ENCODE measurements around the gene EDARADD.

The EDARADD gene

GRCh38 chr1:236516929-236517704, 123.0 kb downstream of the EDARADD start:
- DNase-seq (ENCODE audit: low spot score): peak; percentile 64

GRCh38 chr1:236518322-236518721, 124.2 kb downstream of the EDARADD start:
- no peak for DNase-seq (ENCODE audit: low spot score)

DNA sequence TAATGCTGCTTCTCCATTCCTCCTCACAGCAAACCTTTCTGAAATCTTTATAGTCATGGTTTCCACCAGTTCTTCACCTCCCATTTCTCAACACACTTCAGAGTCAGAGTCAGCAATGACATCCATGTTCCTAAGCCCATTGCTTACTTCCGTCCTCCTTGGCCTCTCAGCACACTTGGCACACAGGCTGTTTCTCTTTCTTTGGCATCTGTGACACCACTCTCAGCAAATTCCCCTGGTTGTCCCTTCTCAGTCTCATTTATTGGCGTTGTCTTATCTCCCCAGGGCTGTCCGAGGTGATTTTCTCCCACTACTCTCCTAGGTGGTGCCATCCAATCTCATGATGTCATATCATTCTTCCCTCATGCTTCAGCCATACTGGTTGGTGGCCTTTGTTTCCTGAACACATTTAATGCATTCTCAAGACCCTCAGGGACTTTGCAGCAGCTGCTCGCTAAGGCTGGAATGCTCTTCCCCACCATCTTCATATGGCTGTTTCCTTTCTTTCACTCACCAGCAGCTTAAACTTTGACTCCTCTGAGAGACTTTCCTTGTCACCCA, 126.4 kb downstream of the EDARADD start:
- DNase-seq (ENCODE audit: low spot score): no peak

- DNase-seq (ENCODE audit: low spot score): peak; percentile 13
These were observed 129.0 kb downstream of the EDARADD start for GRCh38 chr1:236522937-236523703.

DNA sequence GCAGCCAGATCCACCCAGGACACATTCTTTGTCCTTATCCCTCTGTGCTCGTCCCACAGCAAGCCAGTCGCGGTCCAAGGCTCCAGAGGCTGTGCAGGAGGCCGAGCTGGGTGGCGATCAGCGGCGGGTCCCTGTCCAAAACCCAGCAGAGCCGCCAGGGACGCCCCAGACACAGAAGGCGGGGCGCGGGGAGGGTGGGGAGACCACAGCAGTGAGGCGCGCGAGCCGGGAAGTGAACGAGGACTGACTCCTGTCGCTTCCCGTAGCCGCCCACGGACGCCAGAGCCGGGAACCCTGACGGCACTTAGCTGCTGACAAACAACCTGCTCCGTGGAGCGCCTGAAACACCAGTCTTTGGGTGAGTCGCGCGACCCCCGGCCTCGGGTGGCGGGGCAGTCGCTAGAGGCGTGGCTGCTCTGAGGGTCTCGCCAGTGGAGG, 129.6 kb downstream of the EDARADD start, which contains the start of gene LGALS8:
Gene LGALS8, plus strand, starts transcription at position 279 of the 438 bp plus-strand sequence. CDS start 2,089 bp downstream, outside the sequence.
- peak; percentile 91 for DNase-seq (ENCODE audit: low spot score)

DNA sequence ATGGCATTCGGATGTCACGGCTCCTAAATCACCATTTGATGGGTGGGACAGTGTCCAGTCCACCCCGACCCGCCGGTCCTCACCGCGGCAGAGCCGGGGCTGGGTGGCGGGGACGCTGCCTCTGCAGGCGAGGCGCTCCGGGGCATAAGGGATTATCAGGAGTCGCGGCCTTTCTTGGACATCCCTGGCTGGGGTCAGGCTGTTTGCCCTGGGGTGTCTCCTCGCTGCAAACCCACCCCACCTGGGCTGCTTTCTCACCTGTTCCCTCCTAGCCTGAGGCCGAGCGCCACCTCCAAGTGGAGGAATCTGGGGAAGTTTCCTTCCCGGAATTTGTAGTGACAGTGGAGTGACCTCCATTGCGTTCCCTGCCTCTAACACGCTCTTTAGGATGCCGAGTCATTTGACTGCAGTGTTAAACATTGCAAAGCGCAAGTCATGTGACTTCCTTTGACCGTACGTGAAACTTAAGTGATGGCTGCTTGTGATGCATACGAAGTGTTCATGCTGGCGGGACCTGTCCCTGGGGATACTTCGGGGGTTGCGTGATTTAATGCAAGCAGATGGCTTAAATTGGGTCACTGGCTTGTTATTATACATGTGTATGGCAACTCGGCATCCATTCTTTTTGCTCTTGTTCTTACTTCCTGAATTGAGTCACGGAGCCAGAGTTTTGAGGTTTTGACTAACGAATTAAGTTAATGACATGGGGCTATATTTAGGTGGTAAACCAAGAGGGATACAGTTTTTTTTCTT, 130.2 kb downstream of the EDARADD start:
- peak; percentile 78 for DNase-seq (ENCODE audit: low spot score)

GRCh38 chr1:236524895-236525184, 130.8 kb downstream of the EDARADD start:
- no peak for DNase-seq (ENCODE audit: low spot score)

- DNase-seq (ENCODE audit: low spot score): no peak
These were observed 132.0 kb downstream of the EDARADD start for GRCh38 chr1:236526079-236526478.

DNA sequence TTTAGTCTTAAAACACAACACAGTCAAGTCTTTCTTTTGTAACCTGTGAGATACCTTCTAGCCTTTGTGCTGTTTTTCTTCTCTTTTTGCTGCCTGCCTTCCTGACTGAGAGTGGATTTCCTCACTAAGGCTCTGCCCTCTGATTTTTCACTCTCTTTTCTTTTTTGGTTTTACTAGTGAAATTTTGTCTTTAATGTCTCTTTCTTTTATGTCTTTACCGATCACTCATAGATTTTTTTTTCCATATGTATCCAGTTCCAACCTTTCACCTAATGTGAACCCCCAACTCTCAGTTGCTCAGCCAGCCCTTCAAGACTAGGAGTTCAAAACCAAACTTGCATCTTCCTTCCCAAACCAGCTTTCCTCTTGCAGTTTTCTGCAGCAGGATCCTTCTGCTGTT, 136.2 kb downstream of the EDARADD start:
- DNase-seq (ENCODE audit: low spot score): no peak

DNA sequence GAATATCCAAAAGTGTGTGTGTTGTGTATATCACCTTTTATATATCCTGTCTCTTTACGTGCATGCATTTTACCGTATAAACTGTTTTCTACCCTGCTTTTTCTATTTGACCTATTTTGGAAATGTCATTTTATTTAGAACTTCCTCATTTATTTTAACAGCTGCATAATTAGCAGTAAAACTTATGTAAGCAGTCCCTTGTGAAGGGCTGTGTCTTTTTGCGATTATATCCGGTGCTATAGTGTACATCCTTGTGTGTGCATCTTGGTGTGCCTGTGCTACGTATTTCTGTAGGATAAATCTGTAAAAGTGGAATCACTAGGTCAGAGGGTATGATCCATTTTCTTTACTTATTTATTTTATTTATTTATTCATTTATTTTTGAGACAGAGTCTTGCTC, 136.9 kb downstream of the EDARADD start:
- DNase-seq (ENCODE audit: low spot score): no peak

DNA sequence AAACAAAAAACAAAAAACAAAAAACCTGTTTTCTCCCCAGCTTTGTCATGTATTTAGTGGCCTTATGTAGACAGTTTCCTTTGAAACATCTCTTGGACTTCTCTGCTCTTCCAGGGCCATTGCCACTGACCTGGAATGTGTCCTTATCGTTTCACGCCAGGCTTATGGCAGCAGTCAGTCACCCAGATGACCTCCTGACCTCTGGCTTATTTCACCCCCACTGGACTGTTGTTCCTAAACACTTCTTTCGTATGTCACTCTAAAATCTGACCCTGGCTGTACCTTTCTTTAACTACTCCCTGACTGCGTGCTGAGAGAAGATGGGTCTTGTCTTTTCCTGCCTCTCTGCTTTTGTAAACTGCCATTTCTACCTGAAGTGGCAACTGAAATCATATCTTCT, 138.8 kb downstream of the EDARADD start:
- no peak for DNase-seq (ENCODE audit: low spot score)

DNA sequence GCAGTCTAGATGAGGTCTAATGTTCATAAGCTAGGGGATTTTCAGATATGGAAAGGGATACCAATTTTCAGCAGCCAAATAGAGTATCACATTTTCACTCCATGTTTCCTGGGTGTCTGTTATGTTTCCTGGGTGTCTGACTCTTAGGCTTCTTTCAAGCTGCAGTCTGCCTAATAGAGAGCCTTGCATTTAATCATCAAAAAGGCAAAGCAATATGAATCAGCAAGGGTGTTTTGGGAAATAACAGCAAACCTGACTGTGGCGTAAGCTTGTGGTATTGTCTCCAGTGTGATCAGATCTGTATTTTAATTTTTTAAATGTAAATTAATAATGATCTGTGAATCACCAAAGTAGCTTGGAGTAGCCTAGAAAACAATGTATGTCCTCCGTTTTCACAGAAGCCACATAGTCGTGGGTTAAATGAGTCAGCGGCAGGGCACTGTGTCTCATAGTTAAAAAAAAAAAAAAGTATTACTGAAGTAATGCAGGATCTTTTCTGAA, 140.1 kb downstream of the EDARADD start:
- DNase-seq (ENCODE audit: low spot score): peak; percentile 44
